COLO668 (cell line): ENCODE data around the gene URI1.
"Not testable (repeated sequence)": the region's sequence is repeated elsewhere in the genome, so short reads cannot be mapped to it uniquely, and the experiment has no call there.

ENCODE experiments used
- DNase-seq: peaks from one replicate; lab custom pipeline; 2025; ENCODE audit not compliant: unreplicated experiment; lab: John Stamatoyannopoulos, UW

URI1 gene

GRCh38 chr19:29942404-29943261 lies 594 bp downstream of the URI1 start:
- DNase-seq: peak; percentile 82

- DNase-seq: no peak
Observed at GRCh38 chr19:29943615-29944014, 1.6 kb downstream of the URI1 start.

- no peak for DNase-seq
Observed at GRCh38 chr19:29944390-29945012, 2.5 kb downstream of the URI1 start.

GRCh38 chr19:29945017-29945416 lies 3.0 kb downstream of the URI1 start:
- DNase-seq: no peak

GRCh38 chr19:29945433-29945832 lies 3.4 kb downstream of the URI1 start:
- DNase-seq: no peak

GRCh38 chr19:29946645-29947044 lies 4.6 kb downstream of the URI1 start:
- DNase-seq: no peak

GRCh38 chr19:29947871-29948270 lies 5.8 kb downstream of the URI1 start:
- no peak for DNase-seq

- DNase-seq: not testable (repeated sequence)
Observed at GRCh38 chr19:29948759-29949470, 6.9 kb downstream of the URI1 start.

GRCh38 chr19:29952177-29952576 lies 10.1 kb downstream of the URI1 start:
- DNase-seq: no peak

GRCh38 chr19:29952646-29953045 lies 10.6 kb downstream of the URI1 start:
- no peak for DNase-seq

GRCh38 chr19:29953352-29954247 lies 11.6 kb downstream of the URI1 start:
- no peak for DNase-seq

GRCh38 chr19:29956855-29957254 lies 14.8 kb downstream of the URI1 start:
- DNase-seq: no peak

- no peak for DNase-seq
Observed at GRCh38 chr19:29961311-29961710, 19.3 kb downstream of the URI1 start.

GRCh38 chr19:29962793-29963192 lies 20.8 kb downstream of the URI1 start:
- no peak for DNase-seq

- peak; percentile 7 for DNase-seq
Observed at GRCh38 chr19:29963576-29963975, 21.5 kb downstream of the URI1 start.

GRCh38 chr19:29964171-29964570 lies 22.1 kb downstream of the URI1 start:
- DNase-seq: no peak

GRCh38 chr19:29965492-29965891 lies 23.5 kb downstream of the URI1 start:
- DNase-seq: no peak

- DNase-seq: not testable (repeated sequence)
Observed at GRCh38 chr19:29966142-29966541, 24.1 kb downstream of the URI1 start.

- no peak for DNase-seq
Observed at GRCh38 chr19:29966588-29967249, 24.7 kb downstream of the URI1 start.

- DNase-seq: no peak
Observed at GRCh38 chr19:29967623-29968022, 25.6 kb downstream of the URI1 start.
